ENCODE measurements around the gene PARD6G.

DNA sequence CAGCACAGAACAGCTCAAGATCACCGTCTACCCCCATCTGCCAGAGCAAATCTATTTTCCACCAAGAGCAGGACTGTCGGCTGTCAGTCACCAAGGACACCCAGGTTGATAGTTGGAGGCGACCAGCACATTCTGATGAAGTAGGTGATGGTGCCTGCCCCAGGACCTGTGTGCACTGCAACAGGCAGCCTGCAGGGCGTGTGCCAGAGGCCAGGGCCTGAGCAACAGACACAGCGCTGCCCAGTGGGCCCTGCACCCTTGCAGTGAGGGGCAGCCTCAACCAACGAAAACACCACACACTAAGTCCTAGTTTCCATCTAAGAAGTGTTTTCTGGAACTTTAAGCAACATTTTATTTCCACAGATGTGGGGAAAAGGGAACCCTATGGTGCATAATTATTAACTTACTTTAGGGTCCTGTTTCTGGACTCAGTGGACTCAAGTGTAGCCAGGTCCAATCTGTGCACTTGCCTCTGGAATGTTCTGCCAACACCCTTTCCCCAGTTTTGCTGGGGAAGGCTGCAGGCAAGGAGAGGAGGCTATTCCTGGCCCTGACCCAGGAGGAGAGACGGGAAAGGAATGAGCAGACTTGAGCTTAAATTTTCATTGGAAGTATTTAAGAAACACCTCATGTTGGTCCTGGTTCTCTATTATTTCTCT, 76.8 kb downstream of the PARD6G start:
- no peak for TF ChIP-seq EP300 (IDR thresholded peaks at IDR 0.05)
- TF ChIP-seq POLR2A (IDR thresholded peaks at IDR 0.05), result no peak
- TF ChIP-seq CTCF (IDR thresholded peaks at IDR 0.05), result no peak
